ENCODE data around the gene SEMA6D. TPM values are rescaled to one million over a fixed set of nuclear protein-coding genes. Genes with fewer than 3 reads are reported as not detected.

Gene SEMA6D
- polyA plus RNA-seq, 1 of the 3 experiments (the other 2 are of a cell fraction), result 0.30 TPM

- no peak overlapping the region for H3K9ac ChIP-seq
- no peaks in the 10 kb centered on the region for H3F3A ChIP-seq (replicated peaks; ENCODE audit: insufficient read depth)
- no peak overlapping the region for H3K4me3 ChIP-seq (ENCODE audit: low read depth in 2 of 2, low read length in 1 of 2)
- no peaks in the 10 kb centered on the region for H3K9me2 ChIP-seq
- H3K27ac ChIP-seq (ENCODE audit: low read depth in 2 of 2, low read length in 1 of 2), result no peak overlapping the region
- no peaks in the 10 kb centered on the region for H3K9me3 ChIP-seq
- H2AFZ ChIP-seq (ENCODE audit: low read depth), result no peak overlapping the region
- no peaks in the 10 kb centered on the region for H3K36me3 ChIP-seq (replicated peaks in 1 of 2; ENCODE audit: control insufficient read depth in 1 of 2, insufficient read depth in 2 of 2, low read length in 1 of 2)
- ChIA-PET POLR2A (no interaction called here), CTCF (interaction anchor here (0.9 kb wide), 1 partner anchor 243 kb away, joined by 3 read pairs; no protein-coding TSS in a partner anchor)
- H3K4me2 ChIP-seq, result no peak overlapping the region
- DNase-seq, result no peak
- WGBS (ENCODE audit: low lambda C conversion rate), result 42% methylated on average over 2 of the region's 2 CpGs
- H3K79me2 ChIP-seq (ENCODE audit: insufficient read depth), result no peaks in the 10 kb centered on the region
- peaks cover 0 to 5% of the 10 kb centered on the region in 2 experiments; a peak in 2 of 4 replicates for H3K4me1 ChIP-seq (ENCODE audit: control insufficient read depth in 1 of 2, insufficient read depth in 2 of 2, low read depth in 1 of 2, low read length in 1 of 2)
- H4K20me1 ChIP-seq (ENCODE audit: insufficient read depth), result no peaks in the 10 kb centered on the region
- H3K27me3 ChIP-seq (ENCODE audit: insufficient read depth), result no peaks in the 10 kb centered on the region
- no peak for TF ChIP-seq NRF1 (IDR thresholded peaks at IDR 0.05; ENCODE audit: low read depth, low read length)
- no peak for TF ChIP-seq IRF3 (IDR thresholded peaks at IDR 0.05; ENCODE audit: low read depth, low read length)
- TF ChIP-seq NFIC (IDR thresholded peaks at IDR 0.05; ENCODE audit: borderline replicate concordance), result no peak
- no peak for TF ChIP-seq PBX3 (IDR thresholded peaks at IDR 0.05)
- no peak for TF ChIP-seq MEF2A (IDR thresholded peaks at IDR 0.05; ENCODE audit: borderline replicate concordance, low read depth)
- no peak for TF ChIP-seq CHD2 (IDR thresholded peaks at IDR 0.05; ENCODE audit: low read length, partially characterized antibody)
- TF ChIP-seq TEAD4 (IDR thresholded peaks at IDR 0.05; ENCODE audit: borderline replicate concordance, insufficient read depth), result no peak
- TF ChIP-seq EZH2phosphoT487 (IDR thresholded peaks at IDR 0.05; ENCODE audit: borderline replicate concordance, low read depth), result no peak
These were observed 27.7 kb downstream of the SEMA6D start for GRCh38 chr15:47744973-47745372.

GRCh38 chr15:47746516-47746915, 29.2 kb downstream of the SEMA6D start:
- Histone ChIP-seq H3K9me2 (no peaks in the 10 kb centered on the region), H3K9ac (no peak overlapping the region), H3K4me1 (ENCODE audit: control insufficient read depth in 1 of 2, insufficient read depth in 2 of 2, low read depth in 1 of 2, low read length in 1 of 2) (peaks cover 0 to 5% of the 10 kb centered on the region in 2 experiments; a peak in 2 of 4 replicates), H3K27ac (ENCODE audit: low read depth in 2 of 2, low read length in 1 of 2) (no peak overlapping the region), H3K27me3 (ENCODE audit: insufficient read depth) (no peaks in the 10 kb centered on the region), H3K79me2 (ENCODE audit: insufficient read depth) (no peaks in the 10 kb centered on the region), H3F3A (replicated peaks; ENCODE audit: insufficient read depth) (no peaks in the 10 kb centered on the region), H4K20me1 (ENCODE audit: insufficient read depth) (no peaks in the 10 kb centered on the region), H3K4me3 (ENCODE audit: low read depth in 2 of 2, low read length in 1 of 2) (no peak overlapping the region), H3K9me3 (no peaks in the 10 kb centered on the region), H2AFZ (ENCODE audit: low read depth) (no peak overlapping the region), H3K36me3 (replicated peaks in 1 of 2; ENCODE audit: control insufficient read depth in 1 of 2, insufficient read depth in 2 of 2, low read length in 1 of 2) (no peaks in the 10 kb centered on the region), H3K4me2 (no peak overlapping the region)
- 63% methylated on average over 2 of the region's 3 CpGs for WGBS (ENCODE audit: low lambda C conversion rate)
- ChIA-PET CTCF (no interaction called here), POLR2A (no interaction called here)
- no peak for DNase-seq
- TF ChIP-seq SMC3 (IDR thresholded peaks at IDR 0.05; ENCODE audit: low read depth, low read length) (no peak), GATA2 (CRISPR knock-in tag; IDR thresholded peaks at IDR 0.05) (no peak), RXRA (IDR thresholded peaks at IDR 0.05; ENCODE audit: borderline replicate concordance, low read depth) (no peak), FOXM1 (IDR thresholded peaks at IDR 0.05; ENCODE audit: low read depth) (no peak), YY1 (IDR thresholded peaks at IDR 0.05; ENCODE audit: low read depth) (no peak), TEAD4 (IDR thresholded peaks at IDR 0.05; ENCODE audit: borderline replicate concordance, insufficient read depth) (no peak), ELF1 (IDR thresholded peaks at IDR 0.05) (no peak)

Data from SK-N-SH (cell line).